ENCODE results near the gene WDFY2.
A peak's percentile ranks its signal among the peaks of the same experiment; 100 is the strongest.
"Not testable (repeated sequence)": the region's sequence is repeated elsewhere in the genome, so short reads cannot be mapped to it uniquely, and the experiment has no call there.

Gene WDFY2

DNA sequence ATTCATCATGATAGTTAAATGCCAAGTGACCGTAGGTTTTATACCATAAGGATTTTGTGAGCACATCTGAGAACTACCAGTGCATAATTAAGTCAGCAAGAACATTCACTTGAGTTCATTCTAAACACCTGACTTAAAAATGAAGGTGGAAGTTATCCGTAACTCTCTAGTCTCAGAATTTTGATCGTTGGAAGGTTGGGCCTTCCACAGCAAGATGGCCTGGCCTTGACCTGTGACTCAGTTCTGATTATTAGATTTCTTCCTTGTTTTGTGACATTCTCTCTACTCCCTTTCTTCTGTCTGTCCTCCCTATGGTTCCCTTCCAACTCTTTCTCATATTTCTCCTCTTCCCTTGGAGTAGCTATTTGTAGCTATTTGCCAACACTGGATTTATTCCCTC, 20.0 kb upstream of the WDFY2 start:
- H3K27ac ChIP-seq (ENCODE audit: insufficient read depth, low read length, poor library complexity, severe bottlenecking): no peak overlapping the region
- H3K4me1 ChIP-seq (ENCODE audit: control insufficient read depth, insufficient read depth, low read length, poor library complexity, severe bottlenecking): no peaks in the 10 kb centered on the region
- no peak for DNase-seq
- no peaks in the 10 kb centered on the region for H3K9me3 ChIP-seq (ENCODE audit: control insufficient read depth, low read length)
- H3K36me3 ChIP-seq (ENCODE audit: control insufficient read depth, insufficient read depth, low read length): no peaks in the 10 kb centered on the region
- H3K4me3 ChIP-seq (ENCODE audit: insufficient read depth, low read depth, low read length, poor library complexity, severe bottlenecking): no peak overlapping the region
- H3K27me3 ChIP-seq (replicated peaks; ENCODE audit: control insufficient read depth, insufficient read depth, low read length, poor library complexity, severe bottlenecking): no peaks in the 10 kb centered on the region

DNA sequence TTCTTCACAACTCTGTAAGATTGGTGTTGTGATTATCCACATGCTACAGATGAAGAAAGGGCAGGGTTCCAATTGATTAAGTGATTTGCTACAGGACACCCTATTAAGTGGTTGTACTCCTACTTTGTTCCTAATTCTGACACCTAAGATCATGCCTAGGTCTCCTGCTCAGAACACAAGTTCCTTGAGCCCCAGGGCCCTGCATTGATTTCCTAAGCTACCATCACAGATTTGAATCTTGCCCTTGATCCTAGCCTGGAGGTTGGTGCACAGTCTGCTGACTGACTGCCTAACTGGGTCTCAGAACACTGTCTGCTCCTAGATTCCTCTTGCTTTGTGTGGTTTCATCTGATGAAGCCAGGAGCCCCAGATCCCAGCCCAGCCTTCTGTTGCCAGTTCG, 19.6 kb upstream of the WDFY2 start:
- Histone ChIP-seq H3K4me1 (ENCODE audit: control insufficient read depth, insufficient read depth, low read length, poor library complexity, severe bottlenecking) (no peaks in the 10 kb centered on the region), H3K27me3 (replicated peaks; ENCODE audit: control insufficient read depth, insufficient read depth, low read length, poor library complexity, severe bottlenecking) (no peaks in the 10 kb centered on the region), H3K27ac (ENCODE audit: insufficient read depth, low read length, poor library complexity, severe bottlenecking) (no peak overlapping the region), H3K4me3 (ENCODE audit: insufficient read depth, low read depth, low read length, poor library complexity, severe bottlenecking) (no peak overlapping the region), H3K36me3 (ENCODE audit: control insufficient read depth, insufficient read depth, low read length) (no peaks in the 10 kb centered on the region), H3K9me3 (ENCODE audit: control insufficient read depth, low read length) (no peaks in the 10 kb centered on the region)
- DNase-seq: no peak

DNA sequence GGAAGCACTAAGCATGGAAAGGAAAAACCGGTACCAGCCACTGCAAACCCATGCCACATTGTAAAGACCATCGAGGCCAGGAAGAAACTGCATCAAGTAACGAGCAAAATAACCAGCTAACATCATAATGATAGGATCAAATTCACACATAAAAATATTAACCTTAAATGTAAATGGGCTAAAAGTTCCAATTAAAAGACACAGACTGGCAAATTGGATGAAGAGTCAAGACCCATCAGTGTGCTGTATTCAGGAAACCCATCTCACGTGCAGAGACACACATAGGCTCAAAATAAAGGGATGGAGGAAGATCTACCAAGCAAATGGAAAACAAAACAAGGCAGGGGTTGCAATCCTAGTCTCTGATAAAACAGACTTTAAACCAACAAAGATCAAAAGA, 15.3 kb upstream of the WDFY2 start:
- H3K4me1 ChIP-seq (ENCODE audit: control insufficient read depth, insufficient read depth, low read length, poor library complexity, severe bottlenecking); H3K27me3 ChIP-seq (replicated peaks; ENCODE audit: control insufficient read depth, insufficient read depth, low read length, poor library complexity, severe bottlenecking); DNase-seq; H3K36me3 ChIP-seq (ENCODE audit: control insufficient read depth, insufficient read depth, low read length); H3K27ac ChIP-seq (ENCODE audit: insufficient read depth, low read length, poor library complexity, severe bottlenecking); H3K9me3 ChIP-seq (ENCODE audit: control insufficient read depth, low read length); H3K4me3 ChIP-seq (ENCODE audit: insufficient read depth, low read depth, low read length, poor library complexity, severe bottlenecking): not testable (repeated sequence)

- Histone ChIP-seq H3K4me3 (ENCODE audit: insufficient read depth, low read depth, low read length, poor library complexity, severe bottlenecking) (no peak overlapping the region), H3K27ac (ENCODE audit: insufficient read depth, low read length, poor library complexity, severe bottlenecking) (no peak overlapping the region), H3K36me3 (ENCODE audit: control insufficient read depth, insufficient read depth, low read length) (no peaks in the 10 kb centered on the region)
These were observed 7.5 kb upstream of the WDFY2 start for GRCh38 chr13:51576754-51577153.

DNA sequence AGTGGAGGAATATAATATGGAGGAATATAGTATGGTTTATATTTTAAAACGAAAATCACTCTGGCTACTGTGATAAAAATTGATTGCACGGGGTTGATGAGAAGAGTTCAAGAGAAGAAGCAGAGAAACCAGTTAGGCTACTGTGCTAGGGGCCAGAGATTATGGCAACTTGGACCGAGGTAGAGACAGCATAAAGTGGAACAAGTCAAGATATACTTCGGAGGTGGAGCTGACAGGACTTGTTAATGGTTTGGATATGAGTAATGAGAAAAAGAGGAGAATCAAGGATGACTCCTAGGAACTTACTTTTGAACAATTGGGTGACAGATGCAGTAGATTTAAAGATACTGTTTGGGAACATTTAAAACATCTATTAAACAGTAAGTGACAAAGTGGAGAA, 6.6 kb upstream of the WDFY2 start:
- no peaks in the 10 kb centered on the region for H3K36me3 ChIP-seq (ENCODE audit: control insufficient read depth, insufficient read depth, low read length)
- H3K9me3 ChIP-seq (ENCODE audit: control insufficient read depth, low read length): no peaks in the 10 kb centered on the region
- no peak for DNase-seq
- H3K4me1 ChIP-seq (ENCODE audit: control insufficient read depth, insufficient read depth, low read length, poor library complexity, severe bottlenecking): no peaks in the 10 kb centered on the region
- H3K4me3 ChIP-seq (ENCODE audit: insufficient read depth, low read depth, low read length, poor library complexity, severe bottlenecking): no peak overlapping the region
- no peaks in the 10 kb centered on the region for H3K27me3 ChIP-seq (replicated peaks; ENCODE audit: control insufficient read depth, insufficient read depth, low read length, poor library complexity, severe bottlenecking)
- no peak overlapping the region for H3K27ac ChIP-seq (ENCODE audit: insufficient read depth, low read length, poor library complexity, severe bottlenecking)

More at GRCh38 chr13:51576754-51577153, 7.5 kb upstream of the WDFY2 start:
- H3K27me3 ChIP-seq (replicated peaks; ENCODE audit: control insufficient read depth, insufficient read depth, low read length, poor library complexity, severe bottlenecking): no peaks in the 10 kb centered on the region
- H3K4me1 ChIP-seq (ENCODE audit: control insufficient read depth, insufficient read depth, low read length, poor library complexity, severe bottlenecking): no peaks in the 10 kb centered on the region
- no peak for DNase-seq
- H3K9me3 ChIP-seq (ENCODE audit: control insufficient read depth, low read length): no peaks in the 10 kb centered on the region

DNA sequence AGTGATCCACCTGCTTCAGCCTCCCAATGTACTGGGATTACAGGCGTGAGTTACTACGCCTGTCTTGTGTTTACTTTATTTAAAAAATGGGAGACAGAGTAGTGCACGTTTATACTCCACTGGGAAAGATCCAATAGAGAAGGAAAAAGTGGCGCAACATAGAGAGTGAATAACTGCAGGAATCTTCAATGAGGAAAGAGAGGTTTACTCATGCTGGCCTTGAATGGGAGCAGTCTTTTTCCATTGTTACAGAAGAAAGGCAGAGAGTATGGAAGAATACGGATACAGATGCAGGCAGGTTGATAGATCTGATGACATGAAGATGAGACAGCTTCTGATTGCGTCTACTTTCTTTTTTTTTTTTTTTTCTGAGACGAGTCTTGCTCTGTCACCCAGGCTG, 4.6 kb upstream of the WDFY2 start:
- Histone ChIP-seq H3K4me1 (ENCODE audit: control insufficient read depth, insufficient read depth, low read length, poor library complexity, severe bottlenecking) (peaks cover 4% of the 10 kb centered on the region), H3K9me3 (ENCODE audit: control insufficient read depth, low read length) (no peaks in the 10 kb centered on the region), H3K36me3 (ENCODE audit: control insufficient read depth, insufficient read depth, low read length) (no peaks in the 10 kb centered on the region), H3K4me3 (ENCODE audit: insufficient read depth, low read depth, low read length, poor library complexity, severe bottlenecking) (no peak overlapping the region), H3K27ac (ENCODE audit: insufficient read depth, low read length, poor library complexity, severe bottlenecking) (no peak overlapping the region), H3K27me3 (replicated peaks; ENCODE audit: control insufficient read depth, insufficient read depth, low read length, poor library complexity, severe bottlenecking) (no peaks in the 10 kb centered on the region)
- no peak for DNase-seq

- H3K4me3 ChIP-seq (ENCODE audit: insufficient read depth, low read depth, low read length, poor library complexity, severe bottlenecking): no peak overlapping the region
- no peak for DNase-seq
- no peak overlapping the region for H3K27ac ChIP-seq (ENCODE audit: insufficient read depth, low read length, poor library complexity, severe bottlenecking)
- peaks cover 9% of the 10 kb centered on the region for H3K4me1 ChIP-seq (ENCODE audit: control insufficient read depth, insufficient read depth, low read length, poor library complexity, severe bottlenecking)
- H3K36me3 ChIP-seq (ENCODE audit: control insufficient read depth, insufficient read depth, low read length): no peaks in the 10 kb centered on the region
- no peaks in the 10 kb centered on the region for H3K27me3 ChIP-seq (replicated peaks; ENCODE audit: control insufficient read depth, insufficient read depth, low read length, poor library complexity, severe bottlenecking)
- no peaks in the 10 kb centered on the region for H3K9me3 ChIP-seq (ENCODE audit: control insufficient read depth, low read length)
These were observed 3.0 kb upstream of the WDFY2 start for GRCh38 chr13:51581148-51581820.

DNA sequence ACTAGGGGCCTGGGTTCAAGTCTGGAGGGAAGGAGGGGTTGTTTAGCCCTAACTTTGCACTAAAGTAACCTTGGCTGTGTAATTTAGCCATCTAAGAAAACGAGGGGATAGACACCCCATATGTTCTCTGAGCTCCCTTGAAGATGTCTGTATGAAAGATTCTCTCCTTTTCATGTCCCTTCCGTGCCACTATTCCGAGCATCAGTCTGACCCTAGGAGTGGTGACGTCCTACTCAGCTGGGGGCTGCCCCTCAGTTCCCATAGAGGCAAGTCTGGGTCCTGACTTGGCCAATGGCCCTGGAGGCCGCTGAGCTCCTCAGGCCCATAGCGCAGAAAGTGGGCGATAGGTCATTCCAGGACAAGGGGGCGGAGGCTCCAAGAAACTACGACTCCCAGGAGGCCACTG, 790 bp upstream of the WDFY2 start:
- H3K4me1 ChIP-seq (ENCODE audit: control insufficient read depth, insufficient read depth, low read length, poor library complexity, severe bottlenecking): peaks cover 11% of the 10 kb centered on the region
- peak overlapping the region; percentile 92 for H3K4me3 ChIP-seq (ENCODE audit: insufficient read depth, low read depth, low read length, poor library complexity, severe bottlenecking)
- H3K9me3 ChIP-seq (ENCODE audit: control insufficient read depth, low read length): no peaks in the 10 kb centered on the region
- H3K27ac ChIP-seq (ENCODE audit: insufficient read depth, low read length, poor library complexity, severe bottlenecking): peak overlapping the region; percentile 85
- no peaks in the 10 kb centered on the region for H3K36me3 ChIP-seq (ENCODE audit: control insufficient read depth, insufficient read depth, low read length)
- no peaks in the 10 kb centered on the region for H3K27me3 ChIP-seq (replicated peaks; ENCODE audit: control insufficient read depth, insufficient read depth, low read length, poor library complexity, severe bottlenecking)
- no peak for DNase-seq

DNA sequence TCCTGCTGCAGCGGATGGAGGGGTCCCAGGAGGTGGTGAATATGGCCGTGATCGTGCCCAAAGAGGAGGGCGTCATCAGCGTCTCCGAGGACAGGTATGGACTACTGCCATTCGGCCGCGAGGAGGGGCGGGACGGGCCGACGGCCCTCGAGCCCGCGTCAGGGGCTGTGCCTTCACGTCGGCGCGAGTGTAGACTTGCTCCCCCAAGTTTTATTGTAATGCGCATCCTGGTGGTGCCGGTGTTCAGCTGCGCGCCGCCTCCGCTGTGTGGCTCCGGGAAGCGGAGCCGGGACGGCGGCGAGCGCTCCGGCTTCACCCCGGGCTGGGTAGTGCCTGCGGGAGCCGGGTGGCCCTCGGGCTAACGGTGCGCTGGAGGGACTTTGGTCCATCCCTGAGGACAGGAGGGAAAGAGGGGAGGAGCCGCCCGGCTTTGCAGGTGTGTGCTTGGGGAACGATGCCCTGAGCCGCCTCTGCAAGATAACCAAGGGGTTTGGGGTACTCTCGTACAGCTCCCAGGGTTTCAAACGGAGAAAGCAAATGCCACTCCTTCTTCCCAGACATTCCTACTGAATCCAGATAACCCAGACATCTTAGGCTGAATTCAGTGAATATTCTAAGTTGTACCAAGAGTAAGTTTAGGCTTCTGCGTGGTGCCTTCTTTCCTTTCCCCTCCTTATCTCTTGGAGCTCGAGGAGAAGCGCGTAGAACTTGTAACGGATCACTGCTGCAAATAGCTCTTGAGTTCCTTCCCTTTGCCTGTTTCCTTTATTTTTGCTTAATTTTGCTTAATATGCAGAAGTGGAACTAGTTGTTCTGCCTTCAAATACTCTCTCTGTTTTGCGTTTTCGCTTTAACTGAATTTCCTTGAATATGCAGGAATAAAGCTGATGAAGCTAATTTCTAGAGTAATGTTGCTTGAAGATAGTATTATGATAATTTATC, 740 bp downstream of the WDFY2 start:
- Histone ChIP-seq H3K4me1 (ENCODE audit: control insufficient read depth, insufficient read depth, low read length, poor library complexity, severe bottlenecking) (peaks cover 13% of the 10 kb centered on the region), H3K36me3 (ENCODE audit: control insufficient read depth, insufficient read depth, low read length) (no peaks in the 10 kb centered on the region), H3K27ac (ENCODE audit: insufficient read depth, low read length, poor library complexity, severe bottlenecking) (peak overlapping the region; percentile 85), H3K4me3 (ENCODE audit: insufficient read depth, low read depth, low read length, poor library complexity, severe bottlenecking) (peak overlapping the region; percentile 92), H3K9me3 (ENCODE audit: control insufficient read depth, low read length) (no peaks in the 10 kb centered on the region), H3K27me3 (replicated peaks; ENCODE audit: control insufficient read depth, insufficient read depth, low read length, poor library complexity, severe bottlenecking) (no peaks in the 10 kb centered on the region)
- peak; percentile 58 to 68 (median 66) for DNase-seq

- Histone ChIP-seq H3K27ac (ENCODE audit: insufficient read depth, low read length, poor library complexity, severe bottlenecking) (no peak overlapping the region), H3K36me3 (ENCODE audit: control insufficient read depth, insufficient read depth, low read length) (no peaks in the 10 kb centered on the region), H3K27me3 (replicated peaks; ENCODE audit: control insufficient read depth, insufficient read depth, low read length, poor library complexity, severe bottlenecking) (no peaks in the 10 kb centered on the region), H3K9me3 (ENCODE audit: control insufficient read depth, low read length) (no peaks in the 10 kb centered on the region), H3K4me1 (ENCODE audit: control insufficient read depth, insufficient read depth, low read length, poor library complexity, severe bottlenecking) (peaks cover 13% of the 10 kb centered on the region), H3K4me3 (ENCODE audit: insufficient read depth, low read depth, low read length, poor library complexity, severe bottlenecking) (peak overlapping the region; percentile 92)
- DNase-seq: no peak
These were observed 1.4 kb downstream of the WDFY2 start for GRCh38 chr13:51585696-51586095.
